HG03196 (cell line): ENCODE data around the gene BAHD1.

Experiments
- ATAC-seq: cut with Tn5 transposase; IDR thresholded peaks from one replicate; pipeline ENCODE4 v1.9.1; 2021; ENCODE audit not compliant: unreplicated experiment

Gene BAHD1

GRCh38 chr15:40489274-40490175 lies 48.8 kb downstream of the BAHD1 start:
- ATAC-seq: no peak

DNA sequence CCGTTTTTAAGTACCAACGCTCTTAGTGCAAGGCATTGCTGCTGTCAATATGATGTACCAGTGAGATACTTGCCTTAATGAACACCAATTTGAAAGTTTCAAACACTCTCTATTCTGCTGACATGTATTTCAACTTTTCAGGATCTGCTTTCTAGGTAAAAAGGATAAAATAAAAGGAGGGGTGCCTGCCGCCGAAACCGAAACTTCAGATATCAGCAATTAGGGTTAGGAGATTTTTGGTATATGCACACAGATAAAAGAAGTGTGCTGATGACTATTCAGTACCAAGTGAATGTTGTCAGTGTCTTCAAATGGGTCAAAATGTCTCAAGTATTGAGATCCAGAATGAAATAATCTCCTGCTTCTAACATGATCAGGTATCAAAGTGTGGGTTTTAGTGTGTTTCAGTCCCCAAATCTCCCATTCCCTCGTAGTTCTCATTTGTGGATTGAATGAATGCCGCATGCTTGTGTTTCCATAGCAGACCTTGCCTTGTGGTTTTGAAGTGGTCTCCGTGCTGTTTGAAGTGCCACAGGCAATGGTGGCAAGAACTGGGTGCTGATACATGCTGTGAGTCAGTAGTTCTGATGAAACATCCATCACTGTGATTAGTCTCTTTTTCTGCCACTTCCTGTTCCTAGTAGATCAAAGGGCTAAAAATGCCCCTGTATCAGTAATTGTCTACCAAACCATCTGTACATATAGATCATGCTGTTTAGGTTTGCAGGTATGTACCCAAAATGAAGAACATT lies 52.5 kb downstream of the BAHD1 start:
- ATAC-seq: no peak

GRCh38 chr15:40495516-40495915 lies 54.8 kb downstream of the BAHD1 start:
- ATAC-seq: no peak

DNA sequence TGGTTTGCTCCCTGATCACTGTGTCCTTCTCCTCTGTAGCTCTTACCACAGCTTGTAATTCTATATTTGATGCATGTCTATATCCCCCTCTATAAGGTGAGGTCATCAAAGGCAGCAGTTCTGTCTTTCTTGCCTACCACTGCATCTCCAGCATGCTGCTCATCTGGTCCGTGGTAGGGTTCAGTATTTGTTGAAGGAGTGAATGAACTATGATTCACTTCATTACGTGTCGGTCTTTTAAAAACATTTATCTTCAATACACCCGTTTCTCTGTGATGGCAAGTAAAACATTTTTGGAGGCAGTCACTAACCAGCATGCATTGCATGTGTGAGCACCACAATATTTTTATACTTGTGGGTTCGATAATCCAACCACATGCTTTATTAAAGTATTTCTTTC lies 57.7 kb downstream of the BAHD1 start:
- ATAC-seq: no peak

- ATAC-seq: no peak
Measured at GRCh38 chr15:40498891-40499290, 58.1 kb downstream of the BAHD1 start.

GRCh38 chr15:40499931-40500330 lies 59.2 kb downstream of the BAHD1 start:
- no peak for ATAC-seq

- no peak for ATAC-seq
Measured at GRCh38 chr15:40500568-40501330, 60.0 kb downstream of the BAHD1 start.

GRCh38 chr15:40501487-40501886 lies 60.7 kb downstream of the BAHD1 start:
- ATAC-seq: no peak

- no peak for ATAC-seq
Measured at GRCh38 chr15:40506964-40507571, 66.3 kb downstream of the BAHD1 start.

DNA sequence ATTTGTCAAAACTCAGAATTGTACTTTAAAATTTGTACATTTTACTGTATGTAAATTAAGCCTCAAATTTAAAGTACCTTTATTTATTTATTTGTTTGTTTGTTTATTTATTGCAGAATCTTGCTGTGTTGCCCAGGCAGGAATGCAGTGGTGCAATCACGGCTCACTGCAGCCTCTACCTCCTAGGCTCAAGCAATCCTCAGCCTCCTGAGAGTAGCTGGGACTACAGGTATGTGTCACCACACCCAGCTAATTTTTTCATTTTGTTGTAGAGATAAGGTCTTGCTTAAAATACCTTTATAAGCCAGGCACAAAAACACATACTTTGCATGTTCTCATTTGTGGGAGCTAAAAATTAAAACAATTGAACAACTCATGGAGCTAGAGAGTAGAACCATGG lies 67.5 kb downstream of the BAHD1 start:
- ATAC-seq: no peak

DNA sequence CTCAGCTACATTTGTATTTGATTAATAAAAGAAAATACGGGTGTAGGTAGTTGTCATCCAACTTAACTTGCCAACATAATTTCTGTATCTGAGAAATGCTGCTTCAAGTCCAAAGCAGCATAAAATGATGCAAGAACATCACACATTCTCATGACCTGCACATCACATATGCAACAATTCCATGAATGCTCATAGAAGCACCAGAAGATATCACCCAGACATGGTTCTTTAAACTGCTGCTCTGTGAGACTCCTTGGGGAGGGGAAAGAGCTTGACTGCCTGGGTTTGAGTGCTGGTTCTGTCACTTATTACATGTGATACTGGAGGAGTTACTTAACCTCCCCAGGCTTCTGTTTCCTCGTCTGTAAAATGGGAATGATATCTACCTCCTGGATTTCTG lies 69.4 kb downstream of the BAHD1 start:
- no peak for ATAC-seq

DNA sequence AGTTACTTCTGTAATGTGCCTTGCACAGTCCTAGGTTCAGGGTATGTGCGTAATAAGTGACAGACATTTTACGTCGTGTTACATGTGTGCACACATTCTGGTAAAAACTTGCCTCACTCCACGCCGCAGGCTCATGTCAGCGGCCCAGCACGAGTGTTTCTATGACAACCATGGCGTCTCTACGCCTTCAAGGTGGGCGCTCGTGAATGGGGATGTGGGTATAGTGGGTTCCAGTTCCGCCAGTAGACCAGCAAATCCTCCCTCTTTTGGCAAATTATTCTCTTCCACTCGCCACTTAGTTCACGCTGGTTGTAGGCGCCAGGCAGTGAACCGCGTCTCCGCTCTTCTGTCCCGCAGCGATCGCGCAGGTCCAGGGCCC lies 70.3 kb downstream of the BAHD1 start:
- ATAC-seq: no peak

DNA sequence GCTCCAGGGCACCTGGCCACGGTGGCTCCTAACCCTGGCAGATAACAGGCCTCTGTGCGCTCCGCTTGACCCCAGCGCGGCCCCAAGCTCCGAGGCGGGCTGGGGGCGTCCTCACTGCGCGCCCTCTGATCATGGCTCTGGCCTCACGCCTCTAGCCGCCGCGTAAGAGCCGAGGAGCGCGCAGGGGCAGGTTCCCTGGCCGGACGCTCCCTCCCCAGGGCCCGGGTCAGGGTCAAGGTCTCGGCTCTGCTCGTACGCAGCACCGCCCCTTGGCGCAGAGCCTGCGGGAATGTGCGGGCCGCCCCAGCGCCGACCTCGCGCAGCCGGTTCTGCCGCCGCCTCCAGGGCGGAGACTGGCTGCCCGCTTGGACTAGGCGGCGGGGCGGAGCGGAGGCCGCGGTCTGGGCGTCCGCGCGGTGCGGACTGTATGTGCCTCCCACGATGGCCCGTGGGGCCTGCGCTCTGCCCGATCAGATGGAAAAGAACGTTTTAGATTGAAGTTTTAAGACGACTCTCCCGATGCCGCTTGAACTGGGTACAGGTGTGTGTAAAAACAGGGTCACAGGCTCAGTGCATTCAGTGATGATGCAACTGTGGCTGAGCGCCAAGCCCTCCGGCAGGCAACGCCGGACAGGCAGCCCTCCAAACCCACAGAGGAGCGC lies 70.8 kb downstream of the BAHD1 start:
- no peak for ATAC-seq

- ATAC-seq: no peak
Measured at GRCh38 chr15:40512440-40512839, 71.7 kb downstream of the BAHD1 start.

DNA sequence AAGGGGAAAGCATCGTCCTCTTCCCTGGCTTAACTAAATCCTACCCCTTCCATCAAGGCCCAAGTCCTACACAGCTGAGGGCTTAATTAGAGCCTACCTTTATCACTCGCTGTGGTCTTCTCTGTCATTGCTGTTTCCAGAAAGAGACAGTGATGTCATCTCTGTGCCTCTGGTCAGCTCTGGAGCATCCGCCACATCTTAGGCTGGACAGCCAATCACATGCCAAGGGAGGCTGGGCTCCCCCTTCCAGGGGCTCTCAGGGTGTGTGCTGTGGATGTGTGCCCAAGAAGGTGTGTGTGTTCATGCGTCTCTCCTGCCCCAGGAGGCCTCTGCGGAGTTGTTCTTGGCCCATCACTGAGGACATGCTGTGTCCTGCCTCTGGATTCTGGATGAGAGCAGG lies 72.9 kb downstream of the BAHD1 start:
- ATAC-seq: no peak

DNA sequence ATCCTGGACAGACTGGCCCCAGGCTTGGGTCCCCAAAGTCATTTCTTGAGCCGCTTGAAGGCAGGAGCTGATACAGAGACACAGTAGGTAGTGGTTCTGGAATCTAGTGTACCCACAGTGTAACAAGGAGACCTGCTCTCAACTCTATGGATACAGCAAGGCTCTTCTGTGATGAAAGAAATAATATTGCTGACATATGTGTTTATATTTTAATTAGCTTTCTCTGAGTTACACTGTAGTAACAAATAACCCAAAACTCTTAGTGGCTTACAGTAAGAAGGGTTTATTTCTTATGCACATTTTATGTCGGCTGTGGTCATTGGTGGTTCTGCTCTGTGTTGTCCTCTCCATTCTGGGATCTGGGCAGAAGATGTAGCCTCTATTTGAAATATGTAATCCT lies 75.6 kb downstream of the BAHD1 start:
- ATAC-seq: no peak
